Fibroblast of lung (primary cell): Measurements from ENCODE around the gene NT5DC1. TPM values are rescaled to one million over a fixed set of nuclear protein-coding genes. Genes with fewer than 3 reads are reported as not detected.

Experiments used
- DNase-seq, 2 donors: peaks; one replicate each; pipeline versions ENCODE4 v3.0.0 to v3.0.0-alpha.2; 2010; ENCODE audit warnings: low read depth in 2 of 2
- H2AFZ ChIP-seq: 2 replicates; pipeline ENCODE4 v1.5.1; 2012; ENCODE audit warnings: low read length, control low read depth, inconsistent platforms
- H3K27ac ChIP-seq: 2 replicates; pipeline ENCODE4 v1.5.1; 2011; ENCODE audit warnings: low read length, control low read depth; ENCODE audit not compliant: insufficient read depth
- H3K27me3 ChIP-seq: 2 replicates; pipeline ENCODE4 v1.5.1; 2011; ENCODE audit warnings: mild to moderate bottlenecking, low read length; ENCODE audit not compliant: control insufficient read depth, insufficient read depth
- H3K36me3 ChIP-seq: 2 replicates; pipeline ENCODE4 v1.5.1; 2011; ENCODE audit warnings: low read length; ENCODE audit not compliant: control insufficient read depth, insufficient read depth
- H3K4me1 ChIP-seq: 2 replicates; pipeline ENCODE4 v1.5.1; 2011; ENCODE audit warnings: low read length; ENCODE audit not compliant: control insufficient read depth, insufficient read depth; ENCODE audit errors: extremely low read depth
- H3K4me2 ChIP-seq: 2 replicates; pipeline ENCODE4 v1.5.1; 2011; ENCODE audit warnings: low read length, control low read depth; ENCODE audit not compliant: insufficient read depth; ENCODE audit errors: extremely low read depth
- H3K4me3 ChIP-seq, 4 experiments: fragments of 200-600 bp in 1 of 4; sonication (generic) in 1 of 4; replicated peaks in 1 of 4; 2 replicates each; pipeline ENCODE4 v1.5.1; 2011 to 2016; ENCODE audit warnings: low read length in 4 of 4, low read depth in 3 of 4, mild to moderate bottlenecking in 3 of 4, control low read depth in 2 of 4, inconsistent platforms in 1 of 4, mixed read lengths in 1 of 4; ENCODE audit not compliant: insufficient read depth in 1 of 4; ENCODE audit errors: control extremely low read depth in 1 of 4
- H3K79me2 ChIP-seq: 2 replicates; pipeline ENCODE4 v1.5.1; 2012; ENCODE audit warnings: mild to moderate bottlenecking, low read length, inconsistent platforms; ENCODE audit not compliant: control insufficient read depth, insufficient read depth
- H3K9ac ChIP-seq: 2 replicates; pipeline ENCODE4 v1.5.1; 2011; ENCODE audit warnings: mild to moderate bottlenecking, low read length, control low read depth; ENCODE audit not compliant: insufficient read depth
- H3K9me3 ChIP-seq: 2 replicates; pipeline ENCODE4 v1.5.1; 2012; ENCODE audit warnings: low read depth, low read length; ENCODE audit not compliant: control insufficient read depth, insufficient read depth
- H4K20me1 ChIP-seq: 2 replicates; pipeline ENCODE4 v1.5.1; 2011; ENCODE audit warnings: low read length; ENCODE audit not compliant: control insufficient read depth, insufficient read depth; ENCODE audit errors: extremely low read depth
- CTCF ChIP-seq, 2 donors: IDR thresholded peaks in 1 of 2; conservative IDR thresholded peaks in 1 of 2; 1 replicate in 1 of 2; 2 replicates in 1 of 2; pipeline ENCODE4 v1.5.1; 2011 to 2012; ENCODE audit warnings: low read length in 2 of 2, control low read depth in 1 of 2, inconsistent platforms in 1 of 2, low read depth in 1 of 2, mild to moderate bottlenecking in 1 of 2
- EZH2 ChIP-seq: IDR thresholded peaks from 2 replicates; pipeline ENCODE4 v1.5.1; 2012; ENCODE audit warnings: low read length, control low read depth, mild to moderate bottlenecking; ENCODE audit errors: missing control alignments
- polyA plus RNA-seq, 2 donors: library from polyadenylated mRNA; depleted of rRNA in 1 of 2; stranded (reverse) in 1 of 2; unstranded in 1 of 2; fragments of >200 nt; gene quantifications; 2 replicates each; pipeline ENCODE4 v1.2.1, GENCODE V29; 2011 to 2012; ENCODE audit warnings: missing spikeins in 1 of 2
- total RNA-seq: library from RNA; depleted of rRNA; stranded (reverse); fragments of >200 nt; gene quantifications from 2 replicates; pipeline ENCODE4 v1.2.1, GENCODE V29; 2014

NT5DC1 gene
- total and polyA plus RNA-seq, 2 donors (not counting 1 experiment from before 2014, with no cell fraction given): 8.1 to 17.9 TPM

- Histone ChIP-seq H3K79me2 (peaks cover 44% of the 10 kb centered on the region), H3K9me3 (no peaks in the 10 kb centered on the region), H3K4me1 (peaks cover 6% of the 10 kb centered on the region), H3K27ac (peak within 1 kb of the TSS; percentile 98), H3K4me3 (peak within 1 kb of the TSS; percentile 93 to 97 (median 95)), H3K4me2 (peak within 1 kb of the TSS; percentile 95), H3K9ac (peak within 1 kb of the TSS; percentile 98), H4K20me1 (no peaks in the 10 kb centered on the region), H2AFZ (peak within 1 kb of the TSS; percentile 96), H3K36me3 (peaks cover 2% of the 10 kb centered on the region), H3K27me3 (no peaks in the 10 kb centered on the region)
- no peak for TF ChIP-seq CTCF (conservative IDR thresholded peaks at IDR 0.05 in 1 of 2, IDR thresholded peaks at IDR 0.05 in 1 of 2; ENCODE audit: low read depth in 1 of 2, low read length in 2 of 2)
- no peak for TF ChIP-seq EZH2
- peak; percentile 95 to 97 for DNase-seq
Observed at GRCh38 chr6:116279232-116280160, 178.8 kb downstream of the NT5DC1 start, which contains the start of gene TSPYL1. TSS of gene TSPYL1 (minus strand) at chr6:116279930. CDS start at chr6:116279830, 100 bp downstream.

DNA sequence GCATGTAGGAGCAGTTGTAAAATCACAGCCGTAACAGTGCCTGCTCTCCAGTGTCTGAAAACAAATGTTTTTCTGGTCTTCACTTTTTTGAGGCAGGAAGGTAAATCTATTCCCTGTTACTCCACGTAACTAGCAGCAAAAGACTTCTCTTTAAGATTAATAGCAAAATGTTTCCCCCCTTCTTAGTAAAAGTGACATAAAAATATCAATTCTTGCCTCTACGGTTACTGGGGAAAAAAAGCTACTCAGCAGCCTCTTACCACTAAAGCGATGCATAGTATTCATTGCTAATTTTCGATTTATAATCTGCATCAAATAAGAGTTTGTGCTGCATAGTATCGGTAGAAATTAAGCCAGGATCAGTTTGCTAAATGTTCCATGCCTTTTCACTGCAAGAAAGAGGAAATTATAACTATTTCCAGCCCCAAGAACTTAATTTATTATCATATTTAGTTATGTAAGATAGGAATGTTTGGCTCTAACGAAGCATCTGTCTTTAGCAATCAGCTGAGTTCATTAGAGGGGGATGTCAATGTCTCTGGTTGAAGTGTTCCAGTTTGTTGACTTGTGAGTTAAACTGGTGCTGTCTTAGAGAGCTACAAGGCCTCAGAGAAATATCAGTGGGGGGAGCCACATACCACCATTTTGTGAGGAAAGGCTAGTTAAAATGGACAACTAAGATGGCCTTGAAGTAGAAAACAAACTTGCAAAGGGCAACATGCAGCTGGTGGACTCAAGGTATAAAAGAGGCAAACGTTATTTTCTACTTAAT lies 179.7 kb downstream of the NT5DC1 start:
- H3K9ac ChIP-seq: peak overlapping the region; percentile 65
- no peaks in the 10 kb centered on the region for H3K9me3 ChIP-seq
- H3K4me2 ChIP-seq: peak overlapping the region; percentile 95
- H3K4me1 ChIP-seq: peaks cover 6% of the 10 kb centered on the region
- H3K36me3 ChIP-seq: peaks cover 2% of the 10 kb centered on the region
- H3K4me3 ChIP-seq: peak overlapping the region; percentile 93 to 97 (median 95)
- H4K20me1 ChIP-seq: no peaks in the 10 kb centered on the region
- peaks cover 39% of the 10 kb centered on the region for H3K79me2 ChIP-seq
- peak overlapping the region; percentile 98 for H3K27ac ChIP-seq
- no peak for TF ChIP-seq CTCF (conservative IDR thresholded peaks at IDR 0.05 in 1 of 2, IDR thresholded peaks at IDR 0.05 in 1 of 2; ENCODE audit: low read depth in 1 of 2, low read length in 2 of 2)
- no peak for TF ChIP-seq EZH2
- H2AFZ ChIP-seq: peak overlapping the region; percentile 96
- no peaks in the 10 kb centered on the region for H3K27me3 ChIP-seq
- DNase-seq: peak in 1 of 2 donors; percentile 19

DNA sequence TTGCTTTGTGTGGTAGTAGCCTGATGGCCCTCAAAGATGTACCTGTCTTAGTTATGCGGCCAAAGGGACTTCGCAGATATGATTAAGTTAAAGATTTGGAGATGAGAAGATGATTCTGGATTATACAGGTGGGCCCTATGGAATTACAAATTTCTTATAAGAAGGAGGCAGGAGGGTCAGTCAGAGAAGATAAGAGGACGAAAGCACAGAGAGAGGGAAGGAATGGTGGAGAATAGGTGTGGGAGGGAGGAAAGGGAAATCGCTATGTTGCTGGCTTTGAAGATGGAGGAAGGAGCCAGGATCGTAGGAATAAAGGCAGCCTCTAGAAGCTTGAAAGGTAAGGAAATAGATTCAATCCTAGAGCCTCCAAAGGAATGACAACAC lies 180.3 kb downstream of the NT5DC1 start:
- Histone ChIP-seq H3K4me1 (peaks cover 6% of the 10 kb centered on the region), H3K27ac (peak overlapping the region; percentile 98), H3K27me3 (no peaks in the 10 kb centered on the region), H2AFZ (no peak overlapping the region), H3K36me3 (peaks cover 2% of the 10 kb centered on the region), H3K4me2 (peak overlapping the region; percentile 25), H3K79me2 (peaks cover 35% of the 10 kb centered on the region), H3K9me3 (no peaks in the 10 kb centered on the region), H3K9ac (no peak overlapping the region), H3K4me3 (peak overlapping the region in 1 of 4 experiments; percentile 97), H4K20me1 (no peaks in the 10 kb centered on the region)
- TF ChIP-seq EZH2 (no peak), CTCF (conservative IDR thresholded peaks at IDR 0.05 in 1 of 2, IDR thresholded peaks at IDR 0.05 in 1 of 2; ENCODE audit: low read depth in 1 of 2, low read length in 2 of 2) (no peak)
- no peak for DNase-seq
